Natural killer cell (primary cell): ENCODE measurements around the gene POU4F1. TPM values are rescaled to one million over a fixed set of nuclear protein-coding genes. Genes with fewer than 3 reads are reported as not detected.

ENCODE experiments used
- ATAC-seq, 3 donors: fragments of 150-1000 bp in 2 of 3; fragments of 200-7000 bp in 1 of 3; cut with Tn5 transposase; 1 replicate in 1 of 3; 2 replicates in 2 of 3; pipeline ENCODE4 v1.10.0; 2021; ENCODE audit warnings: mild to moderate bottlenecking in 2 of 3, moderate library complexity in 2 of 3
- DNase-seq, 2 donors: peaks; one replicate each; pipeline versions ENCODE4 v3.0.0 to v3.0.0-alpha.2; 2013 to 2021; ENCODE audit warnings: mixed read lengths in 1 of 2
- H3K27ac ChIP-seq: one replicate; pipeline ENCODE4 v1.5.1; 2013; ENCODE audit warnings: mild to moderate bottlenecking, low read length
- H3K27me3 ChIP-seq: one replicate; pipeline ENCODE4 v1.6.1; 2013; ENCODE audit warnings: low read length; ENCODE audit not compliant: control insufficient read depth, insufficient read depth
- H3K36me3 ChIP-seq: one replicate; pipeline ENCODE4 v1.6.1; 2013; ENCODE audit warnings: low read length; ENCODE audit not compliant: control insufficient read depth, insufficient read depth
- H3K4me1 ChIP-seq: one replicate; pipeline ENCODE4 v1.6.1; 2013; ENCODE audit warnings: low read length; ENCODE audit not compliant: control insufficient read depth, insufficient read depth
- H3K4me3 ChIP-seq: one replicate; pipeline ENCODE4 v1.5.1; 2013; ENCODE audit warnings: low read length
- H3K9me3 ChIP-seq: one replicate; pipeline ENCODE4 v1.6.1; 2013; ENCODE audit warnings: low read length; ENCODE audit not compliant: control insufficient read depth, insufficient read depth
- H3K27ac Mint-ChIP-seq, 2 donors: one replicate each; pipeline ENCODE4 v1.8.0; 2022; ENCODE audit warnings: mild to moderate bottlenecking in 2 of 2, mixed read lengths in 2 of 2, moderate library complexity in 1 of 2
- H3K27me3 Mint-ChIP-seq, 2 donors: one replicate each; pipeline ENCODE4 v1.8.0; 2022; ENCODE audit warnings: low read depth in 2 of 2, mixed read lengths in 2 of 2
- H3K36me3 Mint-ChIP-seq: one replicate; pipeline ENCODE4 v1.8.0; 2022; ENCODE audit warnings: mixed read lengths
- H3K4me1 Mint-ChIP-seq, 2 donors: one replicate each; pipeline ENCODE4 v1.8.0; 2022; ENCODE audit warnings: mixed read lengths in 2 of 2
- H3K4me3 Mint-ChIP-seq: one replicate; pipeline ENCODE4 v1.8.0; 2022; ENCODE audit warnings: mild to moderate bottlenecking, moderate library complexity, mixed read lengths
- H3K9me3 Mint-ChIP-seq, 2 donors: one replicate each; pipeline ENCODE4 v1.8.0; 2022; ENCODE audit warnings: mixed read lengths in 2 of 2
- WGBS: methylation state at CpG from one replicate; pipeline ENCODE4 v1.1.7; 2013; ENCODE audit warnings: missing lambda C conversion rate; ENCODE audit not compliant: insufficient coverage; 5-methylcytosine and 5-hydroxymethylcytosine counted together
- intact Hi-C: fragments of 100-400 bp; cut with micrococcal nuclease; formaldehyde crosslinking; loops from one replicate; pipeline ENCODE4 v1.14.2; 2022
- total RNA-seq, 4 donors: library from RNA; stranded (reverse); fragments of 120-200 nt in 1 of 4; gene quantifications; one replicate each; pipeline versions ENCODE4 v1.2.3 to v1.2.4, GENCODE V29; 2013 to 2022
- TF ChIP-seq, protein P1 (sequence below): fragments of 200-600 bp; IDR thresholded peaks from one replicate; pipeline ENCODE4 v1.8.0; 2022; ENCODE audit warnings: antibody characterized with exemption

Gene POU4F1
- total RNA-seq, 3 donors from 2014 or later (not counting 1 experiment from before 2014, with no cell fraction given), result 0.10 TPM; not detected in 2

DNA sequence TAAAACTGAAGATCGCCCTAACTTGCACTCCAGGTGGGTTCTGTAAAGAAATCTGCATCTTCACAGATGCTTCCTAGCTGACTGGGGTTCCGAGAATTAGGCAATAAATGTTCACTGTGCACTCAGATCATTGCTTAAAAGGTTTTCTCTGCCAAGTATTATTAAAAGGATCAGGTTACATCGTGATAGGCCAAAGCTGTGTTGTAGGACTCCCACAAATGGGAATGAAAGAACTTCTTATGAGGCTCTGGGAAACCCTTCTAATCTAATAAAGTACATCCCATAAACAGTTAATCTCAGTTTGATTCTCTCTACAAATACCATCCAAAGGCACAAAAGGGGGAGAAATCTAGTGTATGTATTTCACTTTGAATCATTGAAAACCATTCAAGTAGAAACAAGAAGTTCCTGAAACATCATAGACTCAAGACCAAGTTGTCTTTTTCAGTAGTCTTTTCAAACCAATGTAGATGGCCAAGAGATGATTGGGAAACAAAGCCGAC, 7.1 kb upstream of the POU4F1 start:
- H3K36me3 Mint-ChIP-seq, result peaks cover 13% of the 10 kb centered on the region
- WGBS, result 72% methylated on average over 3 of the region's 4 CpGs

DNA sequence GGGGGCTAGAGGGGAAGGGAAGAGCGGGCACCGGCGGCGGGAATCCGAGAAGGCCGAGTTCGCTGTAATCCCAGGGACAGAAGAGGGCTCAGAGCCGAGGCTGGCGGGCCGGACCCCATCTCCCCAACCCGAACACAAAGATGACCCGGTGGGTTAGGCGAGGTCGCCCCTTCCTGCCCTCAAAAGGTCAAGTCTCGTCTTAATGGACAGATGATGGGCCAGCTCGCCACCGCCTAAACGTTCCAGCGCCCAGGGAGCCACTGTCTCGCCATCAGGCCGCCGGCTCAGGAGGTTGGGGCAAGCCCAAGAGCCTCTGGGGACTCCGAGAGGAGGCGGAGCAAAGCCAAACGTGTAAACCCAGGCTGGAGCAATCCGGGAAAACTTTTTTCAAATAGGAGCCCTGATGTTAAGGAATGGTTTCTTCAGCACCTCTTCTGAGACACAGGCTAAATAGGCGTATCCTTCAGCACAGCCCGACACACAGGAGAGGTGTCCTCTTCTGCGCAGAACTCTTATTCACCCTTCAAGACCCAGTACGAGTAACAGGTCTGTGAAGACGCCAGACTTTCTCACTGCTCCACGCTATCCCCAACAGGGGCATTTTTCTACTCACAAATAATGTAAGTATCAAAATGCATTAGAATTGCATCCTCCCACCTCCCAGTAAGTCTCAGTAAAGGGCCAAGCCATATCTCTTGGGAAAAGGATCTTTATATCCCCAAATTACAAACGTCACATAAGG, 6.3 kb upstream of the POU4F1 start:
- H3K36me3 Mint-ChIP-seq, result peaks cover 6% of the 10 kb centered on the region
- Histone ChIP-seq H3K27ac (no peak overlapping the region), H3K4me3 (peak overlapping the region; percentile 11), H3K27me3 (peaks cover 55% of the 10 kb centered on the region), H3K36me3 (no peaks in the 10 kb centered on the region), H3K4me1 (peaks cover 31% of the 10 kb centered on the region), H3K9me3 (no peaks in the 10 kb centered on the region)
- TF ChIP-seq, protein P1, sequence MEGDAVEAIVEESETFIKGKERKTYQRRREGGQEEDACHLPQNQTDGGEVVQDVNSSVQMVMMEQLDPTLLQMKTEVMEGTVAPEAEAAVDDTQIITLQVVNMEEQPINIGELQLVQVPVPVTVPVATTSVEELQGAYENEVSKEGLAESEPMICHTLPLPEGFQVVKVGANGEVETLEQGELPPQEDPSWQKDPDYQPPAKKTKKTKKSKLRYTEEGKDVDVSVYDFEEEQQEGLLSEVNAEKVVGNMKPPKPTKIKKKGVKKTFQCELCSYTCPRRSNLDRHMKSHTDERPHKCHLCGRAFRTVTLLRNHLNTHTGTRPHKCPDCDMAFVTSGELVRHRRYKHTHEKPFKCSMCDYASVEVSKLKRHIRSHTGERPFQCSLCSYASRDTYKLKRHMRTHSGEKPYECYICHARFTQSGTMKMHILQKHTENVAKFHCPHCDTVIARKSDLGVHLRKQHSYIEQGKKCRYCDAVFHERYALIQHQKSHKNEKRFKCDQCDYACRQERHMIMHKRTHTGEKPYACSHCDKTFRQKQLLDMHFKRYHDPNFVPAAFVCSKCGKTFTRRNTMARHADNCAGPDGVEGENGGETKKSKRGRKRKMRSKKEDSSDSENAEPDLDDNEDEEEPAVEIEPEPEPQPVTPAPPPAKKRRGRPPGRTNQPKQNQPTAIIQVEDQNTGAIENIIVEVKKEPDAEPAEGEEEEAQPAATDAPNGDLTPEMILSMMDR, result no peak
- ATAC-seq (peak in 1 of 3 donors; percentile 35), DNase-seq (peak in 1 of 2 donors; percentile 13)
- H3K27ac Mint-ChIP-seq, result no peak overlapping the region
- intact Hi-C loops, result no loop called here
- peaks cover 30 to 33% of the 10 kb centered on the region in 2 donors for H3K4me1 Mint-ChIP-seq
- peak overlapping the region; percentile 87 for H3K4me3 Mint-ChIP-seq
- peaks cover 48 to 71% of the 10 kb centered on the region in 2 donors for H3K27me3 Mint-ChIP-seq
- WGBS, result 17% methylated on average over 33 of the region's 33 CpGs
- no peaks in the 10 kb centered on the region for H3K9me3 Mint-ChIP-seq

More for the DNA sequence above, 7.1 kb upstream of the POU4F1 start:
- Histone ChIP-seq H3K27ac (no peak overlapping the region), H3K4me3 (no peak overlapping the region), H3K9me3 (no peaks in the 10 kb centered on the region), H3K27me3 (peaks cover 49% of the 10 kb centered on the region), H3K36me3 (no peaks in the 10 kb centered on the region), H3K4me1 (peaks cover 31% of the 10 kb centered on the region)
- Mint-ChIP-seq H3K4me3 (peak overlapping the region; percentile 87), H3K27me3 (peaks cover 45 to 63% of the 10 kb centered on the region in 2 donors), H3K4me1 (peaks cover 32 to 37% of the 10 kb centered on the region in 2 donors), H3K27ac (no peak overlapping the region), H3K9me3 (no peaks in the 10 kb centered on the region)
- intact Hi-C loops, result no loop called here
- DNase-seq (no peak), ATAC-seq (no peak)
- TF ChIP-seq, protein P1, result no peak

DNA sequence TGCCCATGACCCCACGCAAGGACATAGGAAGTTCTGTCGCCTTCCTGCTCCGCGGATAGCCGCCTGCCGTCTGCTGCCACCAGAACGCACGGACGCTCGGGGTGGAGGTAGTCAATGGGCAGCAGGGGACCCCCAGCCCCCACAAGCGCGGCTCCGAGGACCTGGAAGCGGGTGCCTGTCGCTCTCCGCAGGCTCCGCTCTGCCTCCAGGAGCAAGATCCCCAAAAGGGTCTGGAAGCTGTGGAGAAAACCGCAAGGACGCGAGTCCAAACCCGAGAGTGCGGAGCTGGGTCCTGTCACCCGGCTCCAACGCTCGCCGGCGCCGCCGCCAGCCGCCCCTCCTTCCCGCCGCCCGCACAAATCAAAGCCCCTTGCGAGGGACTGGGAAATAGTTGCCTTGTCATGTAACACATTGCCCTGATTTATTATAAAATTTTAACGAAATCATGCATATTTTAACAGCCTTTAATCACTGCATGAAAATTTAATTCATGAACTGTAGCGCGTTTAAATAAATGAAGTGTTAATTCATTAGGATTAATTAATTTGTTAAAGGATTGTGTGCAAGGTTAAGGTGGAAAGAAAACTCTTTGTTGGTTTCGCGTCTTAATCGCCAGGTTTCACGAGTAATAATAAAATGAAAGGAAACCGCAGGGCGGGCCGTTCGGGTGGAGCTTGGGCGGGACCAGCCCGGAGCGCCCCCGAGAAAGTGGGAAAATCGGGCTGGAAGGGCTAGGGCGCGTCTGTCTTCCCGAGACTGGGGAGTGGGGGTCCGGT, 5.5 kb upstream of the POU4F1 start:
- H3K9me3 Mint-ChIP-seq, result no peaks in the 10 kb centered on the region
- peaks cover 63% of the 10 kb centered on the region for H3K27me3 ChIP-seq
- H3K9me3 ChIP-seq, result no peaks in the 10 kb centered on the region
- peaks cover 56 to 78% of the 10 kb centered on the region in 2 donors for H3K27me3 Mint-ChIP-seq
- WGBS, result 2% methylated on average over 53 of the region's 54 CpGs
- intact Hi-C loops, result no loop called here
- no peak for ATAC-seq
- peaks cover 31% of the 10 kb centered on the region for H3K4me1 ChIP-seq
- H3K36me3 ChIP-seq, result no peaks in the 10 kb centered on the region
- H3K4me3 ChIP-seq, result peak overlapping the region; percentile 11
- H3K4me1 Mint-ChIP-seq, result peaks cover 34 to 39% of the 10 kb centered on the region in 2 donors
- H3K27ac Mint-ChIP-seq, result no peak overlapping the region
- H3K36me3 Mint-ChIP-seq, result no peaks in the 10 kb centered on the region
- TF ChIP-seq, protein P1, result no peak
- peak overlapping the region; percentile 87 for H3K4me3 Mint-ChIP-seq
- H3K27ac ChIP-seq, result no peak overlapping the region
- DNase-seq, result peak in 1 of 2 donors; percentile 20
